Activated CD8-positive, alpha-beta memory T cell treated with anti-CD3 and anti-CD28 coated beads, Interleukin-2, amount 50 U/mL, for 24 hours (primary cell): ENCODE results near the gene CACNA2D3.

ENCODE experiments used
- DNase-seq: peaks from one replicate; pipeline ENCODE4 v3.0.0-alpha.2; 2020; ENCODE audit errors: extremely low read depth

Gene CACNA2D3

DNA sequence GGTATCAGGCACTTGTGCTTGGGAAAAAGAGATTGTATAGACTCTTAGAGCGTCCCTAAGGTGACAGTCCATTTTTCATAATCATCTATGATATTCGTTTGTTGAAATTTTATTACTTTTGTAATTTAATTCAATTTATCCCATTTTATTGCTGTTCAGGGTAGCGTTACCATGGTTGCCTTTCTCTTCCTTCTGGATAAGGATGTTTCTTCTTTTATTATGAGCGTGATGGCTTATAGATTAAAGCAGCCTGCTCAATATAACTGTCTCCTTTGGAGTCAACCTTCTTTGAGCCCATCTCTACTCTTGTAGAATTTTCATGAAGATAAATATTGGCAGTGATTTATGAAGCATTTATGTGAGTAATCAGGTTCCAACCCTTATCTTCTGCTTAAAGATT, 623.5 kb downstream of the CACNA2D3 start:
- DNase-seq = no peak

DNA sequence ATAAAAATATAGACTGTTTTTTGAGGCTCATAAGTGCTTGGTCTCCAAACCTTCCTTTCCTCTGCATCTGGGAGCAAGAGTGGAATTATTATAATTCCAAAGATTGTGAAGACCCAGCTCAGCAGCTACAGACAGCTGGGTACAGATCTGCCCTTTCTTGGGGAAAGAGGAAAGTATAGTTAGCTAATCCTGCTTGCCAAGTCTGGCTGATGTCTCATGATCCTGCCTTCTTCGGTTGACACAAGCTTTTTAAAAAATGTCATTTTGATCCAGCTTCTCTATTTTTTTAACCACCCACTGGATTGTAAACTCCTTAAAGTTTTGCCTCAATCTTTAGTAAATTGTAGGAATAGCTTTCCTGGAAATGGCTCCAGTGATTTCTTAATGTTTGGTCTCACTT, 624.4 kb downstream of the CACNA2D3 start:
- no peak for DNase-seq

DNA sequence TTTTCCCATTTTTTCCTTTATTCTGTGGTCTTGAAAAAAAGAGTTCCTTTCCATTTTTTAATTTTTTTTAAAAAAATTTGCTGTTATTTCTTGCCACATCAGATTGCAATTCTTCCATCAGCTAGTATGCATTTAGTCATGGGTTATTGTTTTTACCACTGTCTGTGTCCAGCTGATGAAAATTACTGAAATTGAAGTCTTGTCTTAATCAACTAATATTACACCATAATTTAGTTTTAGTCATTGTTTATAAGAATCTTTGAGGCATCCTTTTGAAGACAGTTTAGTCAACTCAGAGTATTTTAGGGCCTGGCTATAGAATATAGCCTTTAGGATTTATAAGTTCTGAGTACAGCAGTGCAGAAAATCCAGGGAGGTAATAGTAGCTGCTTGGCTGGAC, 633.4 kb downstream of the CACNA2D3 start:
- DNase-seq = no peak

DNA sequence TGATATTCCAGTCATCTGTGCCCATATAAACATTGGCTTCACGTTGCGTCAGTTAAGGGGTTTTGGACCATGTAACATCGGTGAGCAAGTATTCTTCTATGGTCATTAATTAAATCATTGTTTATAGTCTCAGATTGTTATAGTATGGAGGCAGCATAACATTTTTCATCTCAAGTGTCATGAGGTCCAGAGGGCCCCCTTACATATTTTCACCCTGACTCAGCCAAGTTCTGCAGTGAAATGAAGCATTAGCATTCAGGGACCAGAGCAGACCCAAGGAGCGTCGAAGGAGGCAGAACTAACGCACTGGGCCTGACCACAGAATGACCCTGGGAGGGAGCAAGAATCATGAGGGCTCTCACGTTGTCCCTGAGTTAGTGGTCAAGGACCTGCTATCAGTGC, 634.0 kb downstream of the CACNA2D3 start:
- DNase-seq = no peak

DNA sequence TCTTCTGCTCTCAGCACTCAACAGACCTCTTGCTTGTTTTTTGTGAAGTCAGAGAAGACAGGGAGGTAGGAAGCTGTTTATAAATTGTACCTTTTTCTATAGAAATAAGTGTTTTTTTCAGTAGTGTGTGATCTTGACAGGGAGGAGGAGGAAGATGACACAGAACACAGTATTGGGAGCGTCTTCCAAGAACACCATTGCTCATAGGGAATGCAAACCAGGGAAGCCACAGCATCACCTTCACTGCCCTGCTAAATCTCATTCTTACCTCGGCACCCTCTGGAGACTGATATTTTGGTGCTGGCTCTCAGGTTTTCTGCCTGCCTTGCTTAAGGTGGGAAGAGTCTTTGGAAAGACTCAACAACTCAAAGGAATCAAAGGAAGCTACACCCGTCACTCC, 636.1 kb downstream of the CACNA2D3 start:
- no peak for DNase-seq

DNA sequence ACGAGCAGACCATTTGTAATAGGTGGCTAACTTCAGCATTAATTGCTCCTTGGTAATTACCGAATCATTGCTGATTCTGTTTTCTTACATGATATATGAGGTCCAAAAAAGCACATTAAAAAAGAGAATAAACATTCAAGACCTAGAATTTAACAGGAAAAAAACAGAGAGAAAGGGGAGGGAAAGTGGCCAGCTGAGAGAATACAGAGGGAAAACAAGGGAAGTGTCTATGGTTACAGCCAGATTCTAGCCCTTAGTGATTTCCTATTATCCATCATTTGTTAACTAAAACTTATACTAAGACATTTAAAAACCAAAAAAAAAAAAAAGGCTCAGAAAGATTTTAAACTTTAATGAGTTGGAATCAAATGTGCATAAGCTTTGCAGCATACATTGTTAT, 636.8 kb downstream of the CACNA2D3 start:
- DNase-seq = no peak

DNA sequence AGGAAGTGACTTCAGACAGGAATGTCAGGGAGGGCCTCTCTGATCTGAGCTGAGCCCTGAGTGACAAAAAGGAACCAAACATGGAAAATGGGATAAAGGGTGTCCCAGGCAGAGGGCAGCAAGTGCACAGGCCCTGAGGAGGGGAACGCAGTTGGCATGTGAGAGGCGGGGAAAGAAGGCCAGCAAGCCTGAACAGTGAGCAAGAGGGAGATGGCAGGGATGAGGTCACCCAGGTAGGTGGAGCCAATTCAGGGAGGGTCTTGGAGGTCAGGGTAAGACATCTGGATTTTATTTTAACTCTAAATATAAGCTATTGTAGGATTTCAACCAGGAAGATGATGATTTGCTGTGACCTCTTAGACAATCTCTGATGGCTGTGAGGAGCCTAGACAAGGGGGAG, 637.8 kb downstream of the CACNA2D3 start:
- DNase-seq = no peak

DNA sequence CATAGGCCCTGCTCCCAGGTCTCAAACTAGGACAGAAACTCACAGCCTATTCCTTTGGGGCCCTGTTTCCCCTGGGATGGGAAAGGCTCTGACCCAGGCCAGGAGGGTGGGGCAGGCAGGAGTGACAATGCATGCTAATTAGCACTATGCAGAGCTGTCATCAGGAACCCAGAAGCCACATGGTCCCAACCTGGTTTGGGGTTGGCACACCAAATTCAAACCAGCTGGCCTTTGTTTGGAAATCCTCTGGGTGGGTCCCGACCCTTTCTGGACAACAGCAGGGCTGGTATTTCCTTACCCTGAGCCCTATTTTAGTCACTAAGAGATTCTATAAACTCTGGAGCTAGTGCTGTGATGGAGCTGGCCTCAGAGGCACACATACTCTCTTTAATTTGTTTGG, 639.3 kb downstream of the CACNA2D3 start:
- no peak for DNase-seq

DNA sequence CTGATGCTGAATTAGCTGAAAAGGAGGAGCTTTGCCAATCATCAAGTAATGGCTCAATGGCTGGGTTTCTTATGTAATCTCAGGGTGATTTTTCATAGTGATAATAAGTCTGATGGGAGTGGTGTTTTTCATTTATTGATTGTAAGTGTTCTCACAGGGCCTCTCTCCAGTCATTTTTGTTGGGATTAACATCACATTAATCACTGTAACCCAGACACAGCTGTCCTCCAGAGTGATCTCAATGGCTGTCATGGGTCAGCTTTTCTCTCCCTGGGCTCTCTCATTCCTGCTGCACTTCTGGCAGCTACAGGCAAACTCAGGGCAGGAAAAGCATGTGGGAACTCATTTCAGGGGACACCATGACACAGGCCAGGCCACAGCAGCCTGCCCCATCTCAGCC, 642.6 kb downstream of the CACNA2D3 start:
- no peak for DNase-seq

DNA sequence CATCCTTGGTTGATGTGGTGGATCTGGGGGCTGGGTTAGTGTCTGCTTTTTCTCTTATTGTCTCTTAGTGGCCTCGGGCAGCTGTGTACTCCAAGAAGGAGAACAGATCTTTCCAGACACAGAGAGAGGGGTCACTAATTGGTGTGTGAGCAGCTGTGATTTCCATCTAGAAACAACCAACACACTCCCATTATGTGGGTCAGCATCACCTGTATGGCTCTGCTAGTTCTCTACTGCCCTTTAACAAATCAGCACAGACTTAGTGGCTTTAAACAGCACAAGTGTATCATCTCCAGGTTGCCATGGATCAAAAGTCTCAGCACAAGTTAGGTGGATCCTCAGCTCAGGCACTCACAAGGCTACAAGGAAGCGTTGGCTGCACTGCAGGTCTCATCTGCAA, 648.7 kb downstream of the CACNA2D3 start:
- DNase-seq = no peak

DNA sequence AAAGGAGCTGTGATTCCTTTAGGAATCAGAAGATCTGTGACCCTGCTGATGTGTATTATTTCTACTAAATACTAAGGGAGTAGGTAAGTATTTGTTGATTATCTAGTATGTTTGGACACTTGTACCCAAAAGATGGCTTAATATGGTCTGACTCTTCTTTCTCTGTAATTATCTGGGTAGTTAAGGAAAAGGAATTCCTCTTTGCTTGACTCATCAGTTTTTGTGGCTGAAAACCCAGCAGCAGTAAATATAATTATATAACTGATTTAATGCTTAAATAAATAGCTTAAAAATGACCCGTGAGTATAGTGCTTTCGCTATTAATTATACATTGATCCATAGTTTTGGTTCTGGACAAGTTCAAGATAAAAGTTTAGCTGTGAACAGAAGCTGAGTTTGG, 649.7 kb downstream of the CACNA2D3 start:
- no peak for DNase-seq

DNA sequence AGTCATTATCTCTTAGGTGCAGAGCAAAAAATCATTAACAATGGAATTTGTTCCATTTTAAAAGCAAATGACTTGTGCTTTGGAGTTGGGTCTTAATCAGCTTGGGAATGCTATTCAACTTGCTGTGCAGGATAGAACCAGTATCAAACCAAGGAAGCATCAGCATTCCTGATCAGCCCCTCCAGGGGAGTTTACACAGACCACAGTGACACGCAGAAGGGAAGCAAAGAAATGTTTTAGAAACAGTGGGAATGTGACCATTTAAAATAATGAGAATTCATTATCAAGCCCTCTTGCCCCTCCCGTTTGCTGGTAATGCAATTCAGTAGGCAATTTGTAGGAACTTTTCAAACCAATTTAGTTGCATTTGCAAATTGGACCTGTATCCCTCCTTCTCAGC, 650.4 kb downstream of the CACNA2D3 start:
- no peak for DNase-seq

DNA sequence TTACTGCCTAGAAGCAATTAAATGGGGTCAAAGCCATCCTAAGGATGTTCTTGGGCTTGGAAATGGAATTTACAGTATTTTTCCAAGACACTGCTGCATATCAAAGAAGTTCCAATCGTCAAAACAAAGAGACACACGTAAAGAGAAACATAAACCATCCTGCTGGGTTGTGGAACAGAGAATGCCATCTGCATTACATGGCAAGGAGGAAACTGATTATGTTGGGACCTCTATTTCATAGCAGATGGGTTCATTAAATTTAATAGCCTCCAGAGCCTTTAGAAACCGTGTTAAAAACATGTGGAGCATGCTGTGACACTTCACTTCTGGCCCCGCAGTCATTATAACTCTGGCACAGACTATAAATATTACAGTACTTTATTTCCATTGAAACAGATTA, 650.9 kb downstream of the CACNA2D3 start:
- no peak for DNase-seq

DNA sequence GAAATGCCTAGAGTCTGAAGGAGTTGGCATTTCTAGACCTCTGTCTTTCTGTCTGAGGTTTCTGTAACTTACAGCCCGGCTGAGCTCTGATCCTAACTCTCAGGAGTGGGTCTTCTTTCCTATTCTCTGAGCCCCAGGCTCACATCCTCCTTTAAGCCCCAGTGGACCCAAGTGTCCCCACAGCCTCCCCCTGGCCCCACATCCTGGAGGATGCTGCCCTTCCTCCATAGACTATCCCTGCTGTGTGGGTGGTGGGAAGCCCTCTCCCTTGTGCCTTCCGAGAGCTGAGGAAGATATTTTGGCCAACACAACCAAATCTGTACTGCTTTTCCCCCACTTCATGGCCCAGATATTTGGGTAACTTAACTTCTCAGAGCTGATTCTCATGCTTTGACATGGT, 654.2 kb downstream of the CACNA2D3 start:
- no peak for DNase-seq

DNA sequence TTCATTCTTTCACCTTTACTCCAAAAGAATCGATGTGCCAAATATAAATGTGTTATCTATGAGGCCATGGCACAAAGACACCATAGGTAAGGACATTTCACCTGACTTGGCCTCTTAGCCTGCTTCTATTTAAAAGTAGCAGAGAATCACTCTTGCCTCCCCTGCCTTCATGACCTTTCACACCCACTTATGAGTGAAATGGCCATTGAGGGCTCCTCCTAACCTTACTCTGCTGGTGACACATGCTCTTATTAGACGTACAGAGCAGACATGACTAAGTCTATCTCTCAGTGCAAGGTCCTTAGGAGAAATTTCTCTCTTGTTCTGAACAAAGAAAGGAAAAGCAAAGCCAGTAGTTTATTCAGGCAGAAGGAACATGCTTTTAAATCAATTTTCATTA, 654.8 kb downstream of the CACNA2D3 start:
- DNase-seq = no peak

DNA sequence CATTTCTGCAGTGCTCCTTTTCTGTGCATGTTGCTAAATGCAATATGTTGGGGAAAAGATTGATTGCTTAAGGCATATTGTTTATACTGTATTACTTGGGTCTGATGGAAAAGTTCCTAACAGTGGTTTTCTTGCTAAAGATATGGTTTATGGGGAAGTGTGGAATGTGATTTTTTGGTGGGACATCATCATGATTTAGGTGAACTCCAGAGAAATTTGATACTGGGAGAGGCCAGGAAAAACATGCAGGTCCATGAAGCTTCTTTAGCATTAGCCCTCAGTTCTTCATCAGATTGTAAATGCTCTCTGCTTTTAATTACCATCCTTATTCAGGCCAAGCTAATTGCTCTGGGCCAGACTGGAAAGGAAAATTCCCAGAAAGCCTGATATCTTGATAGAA, 658.0 kb downstream of the CACNA2D3 start:
- no peak for DNase-seq

DNA sequence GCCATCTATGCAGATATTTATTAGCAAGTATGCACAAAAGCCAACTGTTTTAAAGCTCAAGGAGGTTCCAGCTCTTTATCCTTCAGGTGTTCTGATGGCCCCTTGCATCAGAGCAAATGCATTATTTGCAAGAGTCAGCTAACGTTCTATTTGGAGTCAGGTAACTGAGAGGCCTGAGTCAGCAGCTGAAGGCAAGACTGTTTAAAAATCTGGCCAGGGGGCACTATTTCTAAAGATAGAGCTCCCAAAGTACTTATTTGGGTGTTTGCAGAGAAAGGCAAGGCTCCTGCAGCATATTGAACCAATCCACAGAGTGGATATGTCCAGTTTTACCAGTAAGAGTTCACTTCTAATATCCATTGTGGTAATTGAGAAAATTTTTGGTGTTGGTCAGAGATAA, 659.4 kb downstream of the CACNA2D3 start:
- DNase-seq = no peak

DNA sequence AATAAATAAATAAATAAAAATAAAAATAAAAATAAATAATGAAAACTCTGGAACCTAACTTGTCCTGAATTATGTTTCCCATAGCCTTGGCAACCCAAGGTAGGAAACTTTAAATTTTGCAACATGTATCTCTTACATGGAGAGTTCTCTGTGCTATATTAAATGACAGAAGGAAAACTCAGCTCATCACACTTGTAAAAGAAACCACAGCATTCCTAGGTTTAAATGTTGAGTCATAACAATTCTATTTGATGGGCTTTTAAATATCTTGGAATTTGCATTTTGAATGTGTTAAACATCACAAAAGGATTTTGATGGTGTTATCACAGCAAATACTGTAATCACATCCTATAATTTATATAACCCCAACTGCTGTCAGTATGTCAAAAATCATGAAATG, 661.3 kb downstream of the CACNA2D3 start:
- DNase-seq = no peak

DNA sequence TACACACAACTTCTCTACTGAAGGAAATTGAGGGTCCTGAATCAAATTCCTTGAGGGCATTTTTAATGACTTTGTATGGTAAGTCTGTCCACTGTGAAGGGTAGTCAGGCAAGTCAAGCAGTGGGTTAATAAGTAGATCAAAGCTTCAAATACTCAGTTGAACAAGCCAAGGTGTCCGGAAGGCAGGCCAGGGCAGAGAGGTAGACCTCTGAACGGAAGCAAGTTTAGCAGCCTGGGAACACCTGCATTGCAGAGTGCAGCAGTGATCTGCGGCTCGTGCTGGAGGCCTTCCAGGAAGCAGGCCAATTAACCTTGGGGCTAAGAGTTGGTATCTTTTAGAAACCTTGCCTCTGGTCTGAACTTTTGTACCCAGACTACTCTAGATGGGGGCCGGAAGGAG, 661.7 kb downstream of the CACNA2D3 start:
- DNase-seq = no peak

DNA sequence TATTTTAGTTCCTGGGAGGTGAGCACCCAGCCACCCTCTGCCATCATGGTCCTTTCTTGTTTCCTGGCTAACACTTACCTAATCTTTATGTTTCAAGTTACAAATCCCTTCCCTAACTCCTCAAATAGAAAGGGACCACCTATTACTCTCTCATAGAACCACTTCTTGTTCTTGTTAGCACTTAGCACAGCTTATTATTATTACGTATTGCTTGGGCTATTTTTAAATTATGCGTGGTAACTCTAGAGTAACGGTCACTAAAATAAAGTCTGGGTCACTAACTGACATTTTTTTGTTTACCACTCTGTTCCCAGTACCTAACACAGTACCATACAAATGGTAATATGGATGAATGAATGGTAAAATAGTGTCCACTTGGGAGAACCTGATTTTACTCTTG, 663.6 kb downstream of the CACNA2D3 start:
- no peak for DNase-seq

DNA sequence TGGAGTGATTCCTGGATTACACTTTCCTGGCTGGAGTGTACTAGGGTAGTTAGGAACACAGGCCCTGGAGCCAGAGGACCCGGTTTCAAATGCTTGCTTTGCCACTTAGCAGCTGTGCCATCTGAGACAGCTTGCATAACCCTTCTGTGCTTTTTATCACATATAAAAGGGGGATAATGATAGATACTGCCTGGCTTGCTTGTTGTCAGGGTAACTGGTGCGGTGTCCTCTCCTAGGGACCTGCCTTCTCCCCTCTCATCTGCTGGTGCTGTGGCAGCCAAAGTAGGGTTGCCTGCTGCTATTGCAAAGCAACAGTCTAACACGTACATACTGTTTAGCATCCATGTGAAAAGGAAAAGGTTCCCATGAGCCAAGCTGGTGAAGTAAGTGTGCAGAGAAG, 667.7 kb downstream of the CACNA2D3 start:
- DNase-seq = no peak

DNA sequence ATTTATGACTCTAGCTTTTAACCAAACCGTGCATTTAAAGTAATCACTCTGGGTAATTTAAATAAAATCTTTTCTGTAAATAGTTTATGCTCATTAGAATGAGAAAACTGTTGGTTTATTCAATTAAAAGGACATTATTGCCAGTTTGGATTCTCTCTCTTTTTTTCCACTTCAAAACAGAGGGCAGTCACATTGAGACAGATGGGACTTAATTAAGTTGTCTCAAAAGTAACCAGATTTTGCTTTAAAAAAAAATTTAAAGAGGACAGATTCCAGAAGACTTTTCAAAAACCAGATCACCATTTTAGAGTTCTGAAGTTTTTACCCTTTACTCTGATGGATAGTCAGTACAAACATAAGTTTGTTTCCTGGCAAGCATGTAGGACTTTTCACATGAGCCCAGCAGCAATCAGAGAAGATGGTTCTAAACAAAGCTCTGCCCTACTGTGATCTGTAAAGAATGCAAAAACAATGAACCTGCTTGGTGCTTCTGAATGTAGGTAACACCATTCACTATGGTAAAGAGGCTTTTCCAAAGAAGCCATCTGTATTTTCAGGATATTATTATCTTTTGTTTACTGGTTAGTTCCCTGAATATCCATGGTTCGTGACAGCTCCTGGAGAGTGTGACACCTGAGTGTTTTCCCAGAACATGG, 669.3 kb downstream of the CACNA2D3 start:
- no peak for DNase-seq

DNA sequence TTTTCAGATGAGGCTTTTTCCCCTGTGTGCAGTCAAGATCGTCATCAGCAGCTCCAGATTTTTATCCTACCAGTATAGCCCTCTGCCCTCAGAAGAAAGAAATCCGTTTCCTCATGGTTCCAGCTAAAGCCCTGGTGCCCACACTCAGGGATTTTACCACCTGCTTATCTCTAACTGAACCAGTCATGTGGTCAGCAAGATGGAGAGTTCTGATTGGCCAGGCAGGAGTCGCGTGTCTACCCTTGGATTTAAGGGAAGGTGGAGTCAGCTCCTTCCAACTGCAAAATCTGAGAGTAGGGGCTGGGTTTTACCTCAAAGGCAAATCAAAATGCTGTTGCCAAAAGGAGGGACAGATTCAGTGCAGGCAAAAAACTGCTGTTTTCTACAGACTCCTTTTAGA, 670.2 kb downstream of the CACNA2D3 start:
- DNase-seq = no peak

DNA sequence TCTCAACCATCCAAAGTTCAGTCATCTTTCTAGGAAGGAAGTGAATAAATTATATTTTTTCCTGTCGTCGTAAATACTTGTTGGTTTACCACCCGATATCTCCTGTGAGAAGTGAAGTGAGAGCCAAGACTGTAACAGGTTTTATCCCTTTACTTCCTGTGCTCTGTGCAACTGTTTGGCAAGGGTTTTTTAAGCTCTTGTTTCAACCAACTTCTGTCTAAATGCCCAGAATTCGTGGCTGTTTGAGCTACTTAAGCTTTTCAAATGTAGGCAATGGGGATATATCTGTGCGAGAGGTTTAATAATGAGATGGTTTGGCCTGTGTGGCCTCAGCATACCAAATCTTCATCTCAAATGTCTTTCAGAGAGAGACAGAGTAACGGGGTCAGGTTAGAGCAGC, 670.8 kb downstream of the CACNA2D3 start:
- DNase-seq = no peak

DNA sequence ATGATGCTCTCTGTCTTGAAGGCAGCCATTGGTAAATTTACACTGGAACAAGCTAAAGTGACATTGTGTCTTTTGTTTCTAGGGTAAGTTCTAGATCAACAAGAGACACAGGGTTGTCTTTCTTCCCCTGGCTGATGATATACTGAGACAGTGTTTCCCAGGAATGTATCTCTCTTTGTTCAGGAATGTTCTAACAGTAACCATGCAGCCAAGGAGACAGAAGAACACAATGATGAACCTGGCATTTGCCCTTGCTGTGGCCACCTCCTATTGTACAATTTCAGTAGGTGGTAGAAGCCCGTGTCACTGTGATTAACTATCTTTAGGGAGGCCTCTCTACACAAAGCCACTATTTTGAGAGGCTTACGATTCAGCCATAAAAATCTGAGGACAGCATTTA, 674.8 kb downstream of the CACNA2D3 start:
- no peak for DNase-seq
